ENCODE measurements around the gene MYO7A.

The MYO7A gene

GRCh38 chr11:77147668-77148321 lies 19.7 kb downstream of the MYO7A start:
- TF ChIP-seq ZNF274 (IDR thresholded peaks at IDR 0.05; ENCODE audit: low read depth, low read length), result no peak
- H3K4me3 ChIP-seq (ENCODE audit: low read length), result no peak overlapping the region

GRCh38 chr11:77148963-77149715 lies 21.1 kb downstream of the MYO7A start:
- H3K4me3 ChIP-seq (ENCODE audit: low read length), result no peak overlapping the region
- no peak for TF ChIP-seq ZNF274 (IDR thresholded peaks at IDR 0.05; ENCODE audit: low read depth, low read length)

- no peak for TF ChIP-seq ZNF274 (IDR thresholded peaks at IDR 0.05; ENCODE audit: low read depth, low read length)
- H3K4me3 ChIP-seq (ENCODE audit: low read length), result no peak overlapping the region
Measured at GRCh38 chr11:77149716-77150392, 21.8 kb downstream of the MYO7A start.

GRCh38 chr11:77150836-77151235 lies 22.8 kb downstream of the MYO7A start:
- TF ChIP-seq ZNF274 (IDR thresholded peaks at IDR 0.05; ENCODE audit: low read depth, low read length), result no peak
- no peak overlapping the region for H3K4me3 ChIP-seq (ENCODE audit: low read length)

- no peak for TF ChIP-seq ZNF274 (IDR thresholded peaks at IDR 0.05; ENCODE audit: low read depth, low read length)
- H3K4me3 ChIP-seq (ENCODE audit: low read length), result no peak overlapping the region
Measured at GRCh38 chr11:77151804-77152509, 23.9 kb downstream of the MYO7A start.

GRCh38 chr11:77152846-77153245 lies 24.8 kb downstream of the MYO7A start:
- H3K4me3 ChIP-seq (ENCODE audit: low read length), result no peak overlapping the region
- no peak for TF ChIP-seq ZNF274 (IDR thresholded peaks at IDR 0.05; ENCODE audit: low read depth, low read length)

- no peak for TF ChIP-seq ZNF274 (IDR thresholded peaks at IDR 0.05; ENCODE audit: low read depth, low read length)
- H3K4me3 ChIP-seq (ENCODE audit: low read length), result no peak overlapping the region
Measured at GRCh38 chr11:77153276-77154185, 25.5 kb downstream of the MYO7A start.

- no peak for TF ChIP-seq ZNF274 (IDR thresholded peaks at IDR 0.05; ENCODE audit: low read depth, low read length)
- no peak overlapping the region for H3K4me3 ChIP-seq (ENCODE audit: low read length)
Measured at GRCh38 chr11:77154381-77155081, 26.5 kb downstream of the MYO7A start.

- H3K4me3 ChIP-seq (ENCODE audit: low read length), result no peak overlapping the region
- TF ChIP-seq ZNF274 (IDR thresholded peaks at IDR 0.05; ENCODE audit: low read depth, low read length), result no peak
Measured at GRCh38 chr11:77155082-77155475, 27.0 kb downstream of the MYO7A start.

GRCh38 chr11:77155556-77156130 lies 27.6 kb downstream of the MYO7A start:
- no peak overlapping the region for H3K4me3 ChIP-seq (ENCODE audit: low read length)
- no peak for TF ChIP-seq ZNF274 (IDR thresholded peaks at IDR 0.05; ENCODE audit: low read depth, low read length)

- no peak overlapping the region for H3K4me3 ChIP-seq (ENCODE audit: low read length)
- TF ChIP-seq ZNF274 (IDR thresholded peaks at IDR 0.05; ENCODE audit: low read depth, low read length), result no peak
Measured at GRCh38 chr11:77156396-77157195, 28.6 kb downstream of the MYO7A start.

All from GM08714 (cell line).